Measurements from ENCODE around the gene UBAP2L.
"Not testable (repeated sequence)": the region's sequence is repeated elsewhere in the genome, so short reads cannot be mapped to it uniquely, and the experiment has no call there.

UBAP2L gene

DNA sequence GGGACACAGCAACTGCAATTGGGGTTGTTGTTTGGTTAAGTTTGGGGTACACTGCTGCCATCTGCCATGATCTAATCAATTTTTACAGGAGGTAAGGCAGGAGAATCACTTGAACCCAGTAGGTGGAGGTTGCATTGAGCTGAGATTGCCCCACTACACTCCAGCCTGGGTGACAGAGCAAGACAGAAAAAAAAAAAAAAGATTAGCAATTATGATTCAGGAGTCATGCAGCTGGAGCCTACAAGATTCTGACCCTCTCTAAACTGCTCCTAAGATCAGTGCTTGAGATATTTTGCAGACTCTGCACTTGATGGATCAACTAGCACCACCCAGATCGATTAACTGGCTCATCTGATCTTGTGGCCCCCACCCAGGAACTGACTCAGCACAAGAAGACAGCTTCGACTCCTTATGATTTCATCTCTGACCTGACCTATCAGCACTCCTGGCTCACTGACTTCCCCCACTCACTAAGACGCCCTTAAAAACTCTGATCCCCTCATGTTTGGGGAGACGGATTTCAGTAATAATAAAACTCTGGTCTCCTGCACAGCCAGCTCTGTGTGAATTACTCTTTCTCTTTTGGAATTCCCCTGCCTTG is 87.0 kb downstream of the UBAP2L start:
- not testable (repeated sequence) for DNase-seq (ENCODE audit: low read depth in 2 of 2, low spot score in 1 of 2)

GRCh38 chr1:154309136-154309535 is 88.4 kb downstream of the UBAP2L start:
- not testable (repeated sequence) for DNase-seq (ENCODE audit: low read depth in 2 of 2, low spot score in 1 of 2)

DNA sequence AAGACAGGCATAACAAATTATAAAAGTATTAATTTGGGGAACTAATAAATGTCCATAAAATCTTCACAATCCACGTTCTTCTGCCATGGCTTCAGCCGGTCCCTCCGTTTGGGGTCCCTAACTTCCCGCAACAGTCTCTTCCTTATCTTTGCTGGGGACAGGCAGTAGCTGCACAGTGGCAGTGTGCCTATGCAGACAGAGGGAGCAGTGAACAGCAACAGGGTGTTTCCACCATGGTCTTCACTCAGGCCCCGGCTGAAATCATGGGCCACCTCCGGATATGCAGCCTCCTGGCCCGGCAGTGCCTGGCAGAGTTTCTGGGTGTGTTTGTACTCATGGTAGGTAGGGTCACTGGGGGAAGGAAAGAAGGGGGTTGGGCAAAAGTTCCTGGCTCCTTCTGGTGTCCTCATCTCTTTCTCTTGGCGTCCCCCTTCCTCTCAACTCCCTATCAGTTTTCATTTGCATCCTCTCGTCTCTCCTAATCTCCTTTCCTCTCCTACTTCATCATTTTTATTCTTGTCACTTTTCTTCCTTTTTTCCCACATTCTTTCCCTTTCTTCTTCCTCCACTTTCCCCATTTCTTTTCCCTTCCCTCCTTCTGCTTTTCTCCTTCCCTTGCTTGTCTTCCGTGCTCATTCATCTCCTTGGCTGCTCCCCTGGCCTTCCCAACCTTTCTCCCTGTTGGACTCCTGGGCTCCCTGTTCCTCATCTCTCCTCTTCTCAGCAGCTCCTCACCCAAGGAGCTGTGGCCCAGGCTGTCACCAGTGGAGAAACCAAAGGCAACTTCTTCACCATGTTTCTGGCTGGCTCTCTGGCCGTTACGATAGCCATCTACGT is 91.7 kb downstream of the UBAP2L start:
- not testable (repeated sequence) for DNase-seq (ENCODE audit: low read depth in 2 of 2, low spot score in 1 of 2)

- DNase-seq (ENCODE audit: low read depth in 2 of 2, low spot score in 1 of 2) = no peak
Measured at GRCh38 chr1:154313066-154313356, 92.3 kb downstream of the UBAP2L start.

DNA sequence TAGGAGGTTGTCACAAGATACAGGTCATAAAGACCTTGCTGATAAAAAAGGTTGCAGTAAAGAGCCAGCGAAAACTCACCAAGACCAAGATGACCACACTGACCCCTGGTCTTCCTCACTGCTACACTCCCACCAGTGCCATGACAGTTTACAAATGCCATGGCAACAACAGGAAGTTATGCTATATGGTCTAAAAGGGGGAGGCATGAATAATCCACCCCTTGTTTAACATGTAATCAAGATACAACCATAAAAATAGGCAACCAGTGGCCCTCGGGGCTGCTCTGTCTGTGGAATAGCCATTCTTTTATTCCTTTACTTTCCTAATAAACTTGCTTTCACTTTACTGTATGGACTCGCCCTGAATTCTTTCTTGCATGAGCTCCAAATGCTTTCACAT is 93.5 kb downstream of the UBAP2L start:
- not testable (repeated sequence) for DNase-seq (ENCODE audit: low read depth in 2 of 2, low spot score in 1 of 2)

DNA sequence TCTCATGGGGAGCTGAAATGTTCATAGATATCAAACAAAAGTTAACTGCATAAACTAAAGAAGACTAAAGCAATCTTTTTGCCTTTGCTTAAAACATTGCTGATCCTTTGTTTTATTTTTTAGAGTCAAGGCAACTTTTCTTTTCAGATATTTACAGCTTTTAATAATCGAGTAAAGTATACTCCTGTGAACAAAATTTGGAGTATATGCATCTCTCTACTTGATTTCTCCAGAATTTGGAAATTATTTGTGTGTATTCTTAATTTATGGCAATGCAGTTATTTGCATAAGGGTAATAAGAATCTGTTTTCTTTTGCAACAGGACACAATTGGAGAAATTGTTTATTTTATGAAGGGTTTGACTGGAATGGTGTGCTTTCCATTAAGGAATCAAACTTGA is 95.9 kb downstream of the UBAP2L start:
- no peak for DNase-seq (ENCODE audit: low read depth in 2 of 2, low spot score in 1 of 2)

GRCh38 chr1:154318386-154318785 is 97.6 kb downstream of the UBAP2L start:
- DNase-seq (ENCODE audit: low read depth in 2 of 2, low spot score in 1 of 2) = no peak
